Activated CD8-positive, alpha-beta memory T cell treated with anti-CD3 and anti-CD28 coated beads, Interleukin-2, amount 50 U/mL, for 24 hours (primary cell): Measurements from ENCODE around the gene AURKB.
"Not testable (repeated sequence)": the region's sequence is repeated elsewhere in the genome, so short reads cannot be mapped to it uniquely, and the experiment has no call there.

Source experiments
- DNase-seq: peaks from one replicate; pipeline ENCODE4 v3.0.0-alpha.2; 2020; ENCODE audit errors: extremely low read depth

Gene AURKB

GRCh38 chr17:8209907-8210760, at the start of gene AURKB:
Gene AURKB, minus strand, starts transcription at chr17:8210575. Its CDS starts 351 bp downstream, at chr17:8210224.
- peak; percentile 83 for DNase-seq

- no peak for DNase-seq
Measured at GRCh38 chr17:8257801-8258200, 47.4 kb upstream of the AURKB start.

- no peak for DNase-seq
Measured at GRCh38 chr17:8256691-8257090, 46.3 kb upstream of the AURKB start.

- no peak for DNase-seq
Measured at GRCh38 chr17:8256291-8256690, 45.9 kb upstream of the AURKB start.

GRCh38 chr17:8255499-8255898, 45.1 kb upstream of the AURKB start:
- no peak for DNase-seq

GRCh38 chr17:8254881-8255280, 44.5 kb upstream of the AURKB start:
- no peak for DNase-seq

GRCh38 chr17:8253801-8254200, 43.4 kb upstream of the AURKB start:
- no peak for DNase-seq

GRCh38 chr17:8251411-8251810, 41.0 kb upstream of the AURKB start:
- DNase-seq = not testable (repeated sequence)

GRCh38 chr17:8249621-8250500, 39.5 kb upstream of the AURKB start:
- no peak for DNase-seq

- peak; percentile 87 for DNase-seq
Measured at GRCh38 chr17:8248751-8249607, 38.6 kb upstream of the AURKB start, which contains the start of gene PFAS. Gene PFAS, plus strand, starts transcription at chr17:8249289. Its CDS starts 4,649 bp downstream, at chr17:8253938.

- DNase-seq = no peak
Measured at GRCh38 chr17:8244768-8245167, 34.4 kb upstream of the AURKB start.

GRCh38 chr17:8243827-8244226, 33.5 kb upstream of the AURKB start:
- no peak for DNase-seq

- DNase-seq = no peak
Measured at GRCh38 chr17:8237886-8238285, 27.5 kb upstream of the AURKB start.

GRCh38 chr17:8237175-8237574, 26.8 kb upstream of the AURKB start:
- DNase-seq = no peak

- no peak for DNase-seq
Measured at GRCh38 chr17:8235676-8236075, 25.3 kb upstream of the AURKB start.

- no peak for DNase-seq
Measured at GRCh38 chr17:8234361-8235270, 24.2 kb upstream of the AURKB start.

GRCh38 chr17:8231701-8232100, 21.3 kb upstream of the AURKB start:
- DNase-seq = no peak

GRCh38 chr17:8227238-8227581, 16.8 kb upstream of the AURKB start:
- no peak for DNase-seq

- DNase-seq = peak; percentile 26
Measured at GRCh38 chr17:8226536-8227237, 16.3 kb upstream of the AURKB start.
